Uterus (tissue), 4 donors: ENCODE measurements around the gene CHEK1. TPM values are rescaled to one million over a fixed set of nuclear protein-coding genes. Genes with fewer than 3 reads are reported as not detected.

ENCODE experiments used
- DNase-seq, 2 donors: peaks; one replicate each; pipeline ENCODE4 v3.0.0-alpha.2; 2019 to 2020
- H3K27ac ChIP-seq, 2 donors: fragments of 200-600 bp; sonication (generic); 1 replicate in 1 of 2; 2 replicates in 1 of 2; pipeline ENCODE4 v1.5.1; 2016 to 2018
- H3K27me3 ChIP-seq, 2 donors: fragments of 200-600 bp; sonication (generic); one replicate each; pipeline ENCODE4 v1.5.1; 2018 to 2019; ENCODE audit warnings: control low read depth in 1 of 2
- H3K36me3 ChIP-seq, 2 donors: fragments of 200-600 bp; sonication (generic); one replicate each; pipeline ENCODE4 v1.5.1; 2019; ENCODE audit warnings: control low read depth in 1 of 2
- H3K4me1 ChIP-seq, 2 donors: fragments of 200-600 bp; sonication (generic); one replicate each; pipeline ENCODE4 v1.5.1; 2018 to 2019; ENCODE audit warnings: control low read depth in 1 of 2
- H3K4me3 ChIP-seq, 2 donors: fragments of 200-600 bp; sonication (generic); 1 replicate in 1 of 2; 2 replicates in 1 of 2; pipeline ENCODE4 v1.5.1; 2018 to 2019; ENCODE audit warnings: mild to moderate bottlenecking in 1 of 2
- H3K9me3 ChIP-seq, 2 donors: fragments of 200-600 bp; sonication (generic); one replicate each; pipeline ENCODE4 v1.5.1; 2019; ENCODE audit warnings: control low read depth in 1 of 2
- CTCF ChIP-seq, 4 experiments: fragments of 200-600 bp in 2 of 4; fragments of 450-650 bp in 2 of 4; sonication (generic) in 2 of 4; IDR thresholded peaks; one replicate each; pipeline ENCODE4 v1.5.1; 2016 to 2019; ENCODE audit warnings: antibody characterized with exemption in 4 of 4, mild to moderate bottlenecking in 2 of 4, moderate library complexity in 1 of 4
- POLR2A ChIP-seq, 2 donors: fragments of 450-650 bp; IDR thresholded peaks; one replicate each; pipeline ENCODE4 v1.6.1; 2016; ENCODE audit warnings: antibody characterized with exemption in 2 of 2, mild to moderate bottlenecking in 1 of 2, moderate library complexity in 1 of 2
- intact Hi-C: fragments of 100-400 bp; cut with DNase I; formaldehyde crosslinking; loops from one replicate; pipeline ENCODE4 v1.15.1; 2023; ENCODE audit warnings: low total_unique reads
- total RNA-seq, 4 donors: library from RNA; depleted of rRNA in 3 of 4; stranded (reverse); fragments of >200 nt in 3 of 4; gene quantifications; one replicate each; pipeline versions ENCODE4 v1.1.0 to v1.2.4, GENCODE V29; 2014 to 2023
- donor health status: DM: yes; HTN: yes; CAD: no.

Gene CHEK1
- total RNA-seq, 4 donors from 2014 or later, result 1.6 to 35.4 (median 2.6) TPM; not detected in 1

GRCh38 chr11:125670172-125670571 is 45.2 kb downstream of the CHEK1 start:
- no peak for DNase-seq
- Histone ChIP-seq H3K4me3 (no peak overlapping the region), H3K27me3 (no peaks in the 10 kb centered on the region), H3K4me1 (no peaks in the 10 kb centered on the region), H3K36me3 (no peaks in the 10 kb centered on the region), H3K9me3 (peaks cover 0 to 4% of the 10 kb centered on the region in 2 donors), H3K27ac (no peak overlapping the region)
- intact Hi-C loops, result no loop called here
- TF ChIP-seq CTCF (IDR thresholded peaks at IDR 0.05) (no peak), POLR2A (IDR thresholded peaks at IDR 0.05) (no peak)

- intact Hi-C loops, result no loop called here
- Histone ChIP-seq H3K4me1 (no peaks in the 10 kb centered on the region), H3K9me3 (peaks cover 0 to 2% of the 10 kb centered on the region in 2 donors), H3K27me3 (no peaks in the 10 kb centered on the region), H3K4me3 (no peak overlapping the region), H3K36me3 (no peaks in the 10 kb centered on the region), H3K27ac (no peak overlapping the region)
- DNase-seq, result no peak
- TF ChIP-seq CTCF (IDR thresholded peaks at IDR 0.05) (no peak), POLR2A (IDR thresholded peaks at IDR 0.05) (no peak)
These were observed 46.6 kb downstream of the CHEK1 start for GRCh38 chr11:125671561-125671960.

GRCh38 chr11:125674210-125674609 is 49.2 kb downstream of the CHEK1 start:
- no peak overlapping the region for H3K27ac ChIP-seq
- no peaks in the 10 kb centered on the region for H3K36me3 ChIP-seq
- intact Hi-C loops, result no loop called here
- no peaks in the 10 kb centered on the region for H3K4me1 ChIP-seq
- no peak overlapping the region for H3K4me3 ChIP-seq
- no peaks in the 10 kb centered on the region for H3K27me3 ChIP-seq
- TF ChIP-seq CTCF (IDR thresholded peaks at IDR 0.05) (no peak), POLR2A (IDR thresholded peaks at IDR 0.05) (no peak)
- H3K9me3 ChIP-seq, result no peaks in the 10 kb centered on the region
- DNase-seq, result no peak

- Histone ChIP-seq H3K27me3 (no peaks in the 10 kb centered on the region), H3K4me1 (no peaks in the 10 kb centered on the region), H3K4me3 (no peak overlapping the region), H3K27ac (no peak overlapping the region), H3K9me3 (no peaks in the 10 kb centered on the region), H3K36me3 (no peaks in the 10 kb centered on the region)
- TF ChIP-seq CTCF (IDR thresholded peaks at IDR 0.05) (no peak), POLR2A (IDR thresholded peaks at IDR 0.05) (no peak)
- intact Hi-C loops, result no loop called here
- no peak for DNase-seq
These were observed 50.2 kb downstream of the CHEK1 start for GRCh38 chr11:125675196-125675595.

- DNase-seq, result no peak
- Histone ChIP-seq H3K27ac (no peak overlapping the region), H3K9me3 (no peaks in the 10 kb centered on the region), H3K4me1 (no peaks in the 10 kb centered on the region), H3K36me3 (no peaks in the 10 kb centered on the region), H3K27me3 (no peaks in the 10 kb centered on the region), H3K4me3 (no peak overlapping the region)
- intact Hi-C loops, result no loop called here
- TF ChIP-seq CTCF (IDR thresholded peaks at IDR 0.05) (no peak), POLR2A (IDR thresholded peaks at IDR 0.05) (no peak)
These were observed 54.4 kb downstream of the CHEK1 start for GRCh38 chr11:125679397-125679796.
